Colonic mucosa (tissue), 4 donors: ENCODE measurements around the gene AACS. TPM values are rescaled to one million over a fixed set of nuclear protein-coding genes. Genes with fewer than 3 reads are reported as not detected.

Source experiments
- DNase-seq: peaks from one replicate; pipeline ENCODE4 v3.0.0-alpha.2; 2020
- H3K27ac ChIP-seq: fragments of 200-600 bp; one replicate; pipeline ENCODE4 v1.8.0; 2021
- H3K27me3 ChIP-seq: fragments of 200-600 bp; one replicate; pipeline ENCODE4 v1.8.0; 2021
- H3K36me3 ChIP-seq: fragments of 200-600 bp; one replicate; pipeline ENCODE4 v1.8.0; 2021
- H3K4me1 ChIP-seq: fragments of 200-600 bp; one replicate; pipeline ENCODE4 v1.8.0; 2021; ENCODE audit warnings: mild to moderate bottlenecking
- H3K4me3 ChIP-seq: fragments of 200-600 bp; one replicate; pipeline ENCODE4 v1.8.0; 2021
- H3K9ac ChIP-seq, 2 donors: one replicate each; pipeline ENCODE4 v1.7.0; 2013; ENCODE audit warnings: control low read depth in 2 of 2, low read depth in 2 of 2, low read length in 2 of 2
- H3K9me3 ChIP-seq: fragments of 200-600 bp; one replicate; pipeline ENCODE4 v1.8.0; 2021
- intact Hi-C: fragments of 100-400 bp; cut with DNase I; formaldehyde crosslinking; loops from one replicate; pipeline ENCODE4 v1.14.1; 2022
- total RNA-seq, 2 donors: library from RNA; stranded (reverse); fragmentation: NEBNext Ultra II Directional in 1 of 2; extraction: Animal tissue kit (Norgen Biotek cat#: 25700) in 1 of 2; gene quantifications; one replicate each; pipeline ENCODE4 v1.2.1, GENCODE V29; 2021
- TF ChIP-seq, protein P1 (sequence below): fragments of 200-600 bp; IDR thresholded peaks from one replicate; pipeline ENCODE4 v1.8.0; 2022; ENCODE audit warnings: antibody characterized with exemption, mild to moderate bottlenecking
- donor health status: healthy.
- donor health status: DM: no; HTN: no; CAD: no.
- donor health status: DM: no; HTN: no; CAD: no.

AACS gene
- total RNA-seq, 2 donors from 2014 or later: 50.7 to 58.1 TPM

DNA sequence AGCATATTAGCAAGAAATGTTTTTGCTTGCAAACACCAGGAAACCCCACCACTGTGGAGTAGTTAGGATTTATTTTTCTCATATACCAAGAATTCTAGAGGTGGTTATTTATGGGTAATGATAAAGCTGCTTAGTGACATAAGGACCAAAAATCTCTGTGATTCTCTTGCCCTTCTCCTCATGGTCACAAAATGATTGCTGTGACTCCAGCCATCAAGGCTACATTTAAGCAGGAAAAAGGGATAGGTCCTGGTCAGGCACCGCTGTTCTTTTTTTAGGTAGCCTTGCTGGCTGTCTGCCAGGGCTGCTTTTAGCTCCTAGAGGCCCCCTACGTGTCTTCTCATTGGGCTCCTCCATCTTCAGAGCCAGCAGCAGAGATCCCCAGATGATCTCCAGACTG lies 104.2 kb downstream of the AACS start:
- DNase-seq: no peak
- H3K9me3 ChIP-seq: no peaks in the 10 kb centered on the region
- H3K4me1 ChIP-seq: no peaks in the 10 kb centered on the region
- no peaks in the 10 kb centered on the region for H3K27me3 ChIP-seq
- H3K9ac ChIP-seq: no peak overlapping the region
- H3K36me3 ChIP-seq: no peaks in the 10 kb centered on the region
- no peak overlapping the region for H3K4me3 ChIP-seq
- no peak overlapping the region for H3K27ac ChIP-seq
- intact Hi-C loops: no loop called here
- TF ChIP-seq, protein P1, sequence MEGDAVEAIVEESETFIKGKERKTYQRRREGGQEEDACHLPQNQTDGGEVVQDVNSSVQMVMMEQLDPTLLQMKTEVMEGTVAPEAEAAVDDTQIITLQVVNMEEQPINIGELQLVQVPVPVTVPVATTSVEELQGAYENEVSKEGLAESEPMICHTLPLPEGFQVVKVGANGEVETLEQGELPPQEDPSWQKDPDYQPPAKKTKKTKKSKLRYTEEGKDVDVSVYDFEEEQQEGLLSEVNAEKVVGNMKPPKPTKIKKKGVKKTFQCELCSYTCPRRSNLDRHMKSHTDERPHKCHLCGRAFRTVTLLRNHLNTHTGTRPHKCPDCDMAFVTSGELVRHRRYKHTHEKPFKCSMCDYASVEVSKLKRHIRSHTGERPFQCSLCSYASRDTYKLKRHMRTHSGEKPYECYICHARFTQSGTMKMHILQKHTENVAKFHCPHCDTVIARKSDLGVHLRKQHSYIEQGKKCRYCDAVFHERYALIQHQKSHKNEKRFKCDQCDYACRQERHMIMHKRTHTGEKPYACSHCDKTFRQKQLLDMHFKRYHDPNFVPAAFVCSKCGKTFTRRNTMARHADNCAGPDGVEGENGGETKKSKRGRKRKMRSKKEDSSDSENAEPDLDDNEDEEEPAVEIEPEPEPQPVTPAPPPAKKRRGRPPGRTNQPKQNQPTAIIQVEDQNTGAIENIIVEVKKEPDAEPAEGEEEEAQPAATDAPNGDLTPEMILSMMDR: no peak

- H3K27ac ChIP-seq: no peak overlapping the region
- H3K4me1 ChIP-seq: no peaks in the 10 kb centered on the region
- TF ChIP-seq, protein P1: no peak
- H3K9me3 ChIP-seq: no peaks in the 10 kb centered on the region
- no peak overlapping the region for H3K9ac ChIP-seq
- no peaks in the 10 kb centered on the region for H3K27me3 ChIP-seq
- no peak for DNase-seq
- intact Hi-C loops: no loop called here
- H3K4me3 ChIP-seq: no peak overlapping the region
- no peaks in the 10 kb centered on the region for H3K36me3 ChIP-seq
Measured at GRCh38 chr12:125169870-125170269, 104.6 kb downstream of the AACS start.

DNA sequence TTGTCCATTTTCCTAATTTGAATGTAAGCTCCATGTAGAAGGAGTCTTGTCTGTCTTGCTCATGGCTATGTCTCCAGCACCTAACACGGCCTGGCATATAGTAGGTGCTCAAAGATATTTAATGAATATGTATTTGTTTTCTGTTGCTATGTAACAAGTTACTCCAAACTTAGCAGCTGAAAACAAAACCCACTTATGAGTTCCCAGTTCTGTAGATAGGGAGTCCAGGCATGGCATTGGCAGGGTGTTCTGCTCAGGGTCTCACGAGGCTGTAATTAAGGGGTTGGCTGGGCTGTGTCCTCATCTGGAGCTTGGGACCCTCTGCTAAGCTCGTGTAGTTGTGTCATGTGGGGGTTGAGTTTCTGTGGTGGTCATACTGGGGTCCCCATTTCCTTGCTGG lies 106.0 kb downstream of the AACS start:
- H3K4me3 ChIP-seq: no peak overlapping the region
- TF ChIP-seq, protein P1: no peak
- no peak overlapping the region for H3K9ac ChIP-seq
- no peaks in the 10 kb centered on the region for H3K4me1 ChIP-seq
- no peaks in the 10 kb centered on the region for H3K27me3 ChIP-seq
- H3K9me3 ChIP-seq: no peaks in the 10 kb centered on the region
- no peak overlapping the region for H3K27ac ChIP-seq
- no peak for DNase-seq
- H3K36me3 ChIP-seq: no peaks in the 10 kb centered on the region
- intact Hi-C loops: no loop called here

GRCh38 chr12:125172231-125172850 lies 107.1 kb downstream of the AACS start:
- H3K27me3 ChIP-seq: no peaks in the 10 kb centered on the region
- no peak overlapping the region for H3K4me3 ChIP-seq
- no peak for DNase-seq
- intact Hi-C loops: no loop called here
- H3K27ac ChIP-seq: no peak overlapping the region
- TF ChIP-seq, protein P1: no peak
- no peaks in the 10 kb centered on the region for H3K4me1 ChIP-seq
- no peaks in the 10 kb centered on the region for H3K36me3 ChIP-seq
- no peaks in the 10 kb centered on the region for H3K9me3 ChIP-seq
- H3K9ac ChIP-seq: no peak overlapping the region

DNA sequence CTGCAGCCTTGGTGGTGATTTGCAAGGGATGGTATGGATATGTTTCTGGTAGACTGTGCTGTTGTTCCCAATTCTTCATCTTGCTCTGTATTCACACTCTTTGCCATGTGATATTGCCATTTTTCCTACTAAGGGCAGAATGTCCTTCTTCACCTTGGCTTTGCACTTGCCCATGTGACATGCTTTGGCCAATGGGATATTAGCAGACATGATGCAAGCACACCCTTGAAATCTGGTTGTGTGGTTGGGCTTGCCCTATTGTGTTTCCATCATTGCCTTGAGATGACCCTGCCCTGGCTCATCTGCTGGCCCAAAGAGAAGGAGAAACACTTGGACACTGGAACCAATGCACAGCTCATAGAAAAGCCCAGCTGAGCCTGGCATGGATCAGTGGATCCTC lies 110.3 kb downstream of the AACS start:
- Histone ChIP-seq H3K9me3 (no peaks in the 10 kb centered on the region), H3K4me3 (no peak overlapping the region), H3K36me3 (no peaks in the 10 kb centered on the region), H3K27me3 (no peaks in the 10 kb centered on the region), H3K4me1 (no peaks in the 10 kb centered on the region), H3K27ac (no peak overlapping the region), H3K9ac (no peak overlapping the region)
- TF ChIP-seq, protein P1: no peak
- no peak for DNase-seq
- intact Hi-C loops: no loop called here
